Measurements from ENCODE around the gene KCNB1. TPM values are rescaled to one million over a fixed set of nuclear protein-coding genes. Genes with fewer than 3 reads are reported as not detected.

KCNB1 gene
- total RNA-seq, 4 donors from 2014 or later = 0.29 to 32.5 (median 7.0) TPM

DNA sequence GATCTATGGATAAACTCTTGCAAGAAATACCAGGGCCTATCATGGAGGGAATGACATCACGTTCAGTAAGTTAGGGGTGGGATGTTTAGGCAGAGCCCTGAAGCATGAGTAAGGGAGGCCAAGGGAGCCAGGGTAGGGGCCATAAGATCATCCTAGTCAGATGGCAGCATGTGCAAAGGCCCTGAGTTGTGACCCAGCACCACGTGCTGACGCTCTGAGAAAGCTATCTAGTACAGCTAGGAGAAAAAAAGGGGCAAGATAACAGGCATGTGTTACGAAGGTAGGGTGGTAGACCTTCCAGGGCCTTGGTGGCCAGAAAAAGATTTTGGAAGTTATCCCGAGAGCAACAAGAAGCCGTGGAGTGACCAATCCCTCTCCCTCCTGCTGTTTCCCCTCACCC, 22.3 kb downstream of the KCNB1 start:
- no peak overlapping the region for H3K27ac ChIP-seq
- intact Hi-C loops (cut with DNase I; ENCODE audit: low total_unique reads) = no loop called here

DNA sequence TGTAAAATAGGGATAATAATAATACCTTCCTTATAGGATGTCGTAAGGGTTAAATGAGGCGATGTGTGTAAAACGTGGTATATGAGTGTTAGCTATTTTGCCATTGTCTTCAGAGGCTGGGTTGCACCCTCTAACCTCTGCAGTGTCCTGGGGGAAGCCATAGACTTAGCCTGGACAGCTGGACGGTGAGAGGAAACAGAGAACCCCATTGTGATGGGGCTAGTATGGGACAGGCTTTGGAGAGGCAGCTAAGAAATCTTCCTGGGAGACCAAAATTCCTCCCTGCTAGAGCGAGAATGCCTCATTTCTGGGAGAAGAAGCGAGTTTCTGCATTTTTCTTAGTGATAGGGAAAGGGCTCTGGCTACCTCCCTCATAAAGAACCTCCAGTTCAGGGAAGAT, 22.8 kb downstream of the KCNB1 start:
- no peaks in the 10 kb centered on the region for H3K36me3 ChIP-seq

More for the DNA sequence above, 22.3 kb downstream of the KCNB1 start:
- Histone ChIP-seq H3K9me3 (no peaks in the 10 kb centered on the region), H3K36me3 (no peaks in the 10 kb centered on the region), H3K4me1 (no peaks in the 10 kb centered on the region), H3K4me3 (no peak overlapping the region), H3K27me3 (no peaks in the 10 kb centered on the region)
- no peak for DNase-seq
- no peak for TF ChIP-seq CTCF (IDR thresholded peaks at IDR 0.05)
- no peak for TF ChIP-seq POLR2A (IDR thresholded peaks at IDR 0.05)

DNA sequence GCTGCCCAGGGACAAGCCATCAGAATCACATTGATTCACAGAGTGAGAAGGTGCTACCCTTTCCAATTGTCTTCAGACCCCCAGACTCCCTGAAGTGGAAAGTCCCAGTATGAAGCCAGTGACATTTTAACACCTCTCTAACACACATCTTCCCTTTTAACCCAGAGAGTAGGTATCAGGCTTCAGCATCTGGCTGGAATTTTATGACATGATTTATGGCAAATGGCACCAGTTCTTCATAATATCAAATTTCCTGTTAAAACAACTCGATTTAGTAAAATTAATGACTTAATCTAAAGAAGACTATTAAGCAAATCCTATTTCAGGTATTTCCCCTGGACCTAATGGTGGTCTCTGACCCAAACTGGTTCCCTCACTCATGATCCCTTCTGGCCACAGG, 25.0 kb downstream of the KCNB1 start:
- intact Hi-C loops (cut with DNase I; ENCODE audit: low total_unique reads) = no loop called here
- DNase-seq = no peak
- no peak for TF ChIP-seq POLR2A (IDR thresholded peaks at IDR 0.05)
- no peak for TF ChIP-seq CTCF (IDR thresholded peaks at IDR 0.05)
- peaks cover 0 to 1% of the 10 kb centered on the region in 2 donors for H3K4me1 ChIP-seq
- H3K27me3 ChIP-seq = no peaks in the 10 kb centered on the region
- H3K27ac ChIP-seq = no peak overlapping the region
- no peaks in the 10 kb centered on the region for H3K36me3 ChIP-seq
- no peaks in the 10 kb centered on the region for H3K9me3 ChIP-seq
- no peak overlapping the region for H3K4me3 ChIP-seq

More for the DNA sequence above, 22.8 kb downstream of the KCNB1 start:
- TF ChIP-seq POLR2A (IDR thresholded peaks at IDR 0.05) (no peak), CTCF (IDR thresholded peaks at IDR 0.05) (no peak)
- Histone ChIP-seq H3K4me3 (no peak overlapping the region), H3K4me1 (no peaks in the 10 kb centered on the region), H3K9me3 (no peaks in the 10 kb centered on the region), H3K27ac (no peak overlapping the region), H3K27me3 (no peaks in the 10 kb centered on the region)
- intact Hi-C loops (cut with DNase I; ENCODE audit: low total_unique reads) = no loop called here
- no peak for DNase-seq

GRCh38 chr20:49456646-49457045, 25.8 kb downstream of the KCNB1 start:
- Histone ChIP-seq H3K36me3 (no peaks in the 10 kb centered on the region), H3K9me3 (no peaks in the 10 kb centered on the region), H3K4me3 (no peak overlapping the region), H3K27me3 (no peaks in the 10 kb centered on the region), H3K4me1 (peaks cover 0 to 9% of the 10 kb centered on the region in 2 donors), H3K27ac (no peak overlapping the region)
- no peak for TF ChIP-seq CTCF (IDR thresholded peaks at IDR 0.05)
- TF ChIP-seq POLR2A (IDR thresholded peaks at IDR 0.05) = no peak
- intact Hi-C loops (cut with DNase I; ENCODE audit: low total_unique reads) = no loop called here
- DNase-seq = no peak

GRCh38 chr20:49455691-49456090, 26.8 kb downstream of the KCNB1 start:
- no peak for DNase-seq
- intact Hi-C loops (cut with DNase I; ENCODE audit: low total_unique reads) = no loop called here

More at GRCh38 chr20:49455691-49456090, 26.8 kb downstream of the KCNB1 start:
- H3K4me3 ChIP-seq = no peak overlapping the region
- no peaks in the 10 kb centered on the region for H3K36me3 ChIP-seq
- H3K27me3 ChIP-seq = no peaks in the 10 kb centered on the region
- no peaks in the 10 kb centered on the region for H3K9me3 ChIP-seq
- H3K4me1 ChIP-seq = peaks cover 0 to 9% of the 10 kb centered on the region in 2 donors
- H3K27ac ChIP-seq = no peak overlapping the region
- TF ChIP-seq CTCF (IDR thresholded peaks at IDR 0.05) (no peak), POLR2A (IDR thresholded peaks at IDR 0.05) (no peak)

All from uterus (tissue), 4 donors.